ENCODE data around the gene KIRREL1.

- TF ChIP-seq CTCF (IDR thresholded peaks at IDR 0.05; ENCODE audit: borderline replicate concordance, extremely low read depth, low read length, poor library complexity, severe bottlenecking) = no peak
- TF ChIP-seq EZH2 (IDR thresholded peaks at IDR 0.05; ENCODE audit: borderline replicate concordance, low read depth, low read length, severe bottlenecking) = no peak
These were observed 25.9 kb downstream of the KIRREL1 start for GRCh38 chr1:158019171-158019868.
